HepG2 (cell line): Measurements from ENCODE around the gene GBA2. TPM values are rescaled to one million over a fixed set of nuclear protein-coding genes. Genes with fewer than 3 reads are reported as not detected.

Experiments used
- ATAC-seq: fragments of 200-7000 bp; cut with Tn5 transposase; 3 replicates; pipeline ENCODE4 v1.9.1; 2020; ENCODE audit warnings: mild to moderate bottlenecking, moderate library complexity
- BruUV-seq: library from RNA; stranded (reverse); fragments of 400-500 nt; replicated peaks from 2 replicates; lab custom pipeline; 2021; lab: Mats Ljungman, UMichigan
- CTCF ChIA-PET: fragments of 300-600 bp; formaldehyde crosslinking; extraction: SDS; loops from one replicate; lab custom pipeline; 2021; ENCODE audit warnings: low total read pairs, inconsistent platforms, low intra/inter-chr PET ratio; lab: Yijun Ruan, JAX
- POLR2A ChIA-PET: fragments of 350-600 bp; sonication (Branson Sonifier 250); formaldehyde crosslinking; loops from one replicate; lab custom pipeline; 2020; ENCODE audit warnings: antibody characterized with exemption, inconsistent platforms; lab: Yijun Ruan, JAX
- DNase-seq: peaks from one replicate; pipeline ENCODE4 v3.0.0-alpha.2; 2015; ENCODE audit warnings: low spot score
- FAIRE-seq: peaks from 3 replicates; lab custom pipeline; 2011; peaks lifted over from hg19 to GRCh38; lab: Jason Lieb, UNC
- H2AFZ ChIP-seq: one replicate; pipeline ENCODE4 v1.6.1; 2011; ENCODE audit warnings: low read length, inconsistent platforms
- H3K27ac ChIP-seq: fragments of 300-600 bp; 3 replicates; pipeline ENCODE4 v1.8.0; 2011; ENCODE audit warnings: mixed run types, mild to moderate bottlenecking, mixed read lengths, low read length, inconsistent platforms; ENCODE audit not compliant: insufficient read depth; ENCODE audit errors: extremely low read length
- H3K27me3 ChIP-seq, 2 experiments: fragments of 200-600 bp in 1 of 2; 2 replicates in 1 of 2; 3 replicates in 1 of 2; pipeline versions ENCODE4 v1.6.0 to v1.8.0; 2011; ENCODE audit warnings: low read length in 2 of 2, mild to moderate bottlenecking in 2 of 2, moderate library complexity in 2 of 2, inconsistent platforms in 1 of 2; ENCODE audit not compliant: insufficient read depth in 2 of 2, control insufficient read depth in 1 of 2
- H3K36me3 ChIP-seq, 2 experiments: fragments of 200-600 bp in 1 of 2; replicated peaks in 1 of 2; 2 replicates in 1 of 2; 3 replicates in 1 of 2; pipeline versions ENCODE4 v1.5.1 to v1.8.0; 2011; ENCODE audit warnings: low read length in 2 of 2, inconsistent platforms in 1 of 2; ENCODE audit not compliant: insufficient read depth in 2 of 2, control insufficient read depth in 1 of 2
- H3K4me1 ChIP-seq: 2 replicates; pipeline ENCODE4 v1.5.1; 2012; ENCODE audit warnings: low read length, inconsistent platforms; ENCODE audit not compliant: insufficient read depth
- H3K4me2 ChIP-seq: 2 replicates; pipeline ENCODE4 v1.6.0; 2011; ENCODE audit warnings: low read depth, low read length, inconsistent platforms
- H3K4me3 ChIP-seq, 3 experiments: fragments of 200-600 bp in 1 of 3; sonication (generic), shearing (Covaris generic) in 1 of 3; replicated peaks in 1 of 3; 2 replicates each; pipeline ENCODE4 v1.5.1; 2011 to 2016; ENCODE audit warnings: low read length in 3 of 3, inconsistent platforms in 2 of 3, low read depth in 2 of 3, mild to moderate bottlenecking in 2 of 3, control low read depth in 1 of 3, mixed read lengths in 1 of 3; ENCODE audit not compliant: insufficient read depth in 1 of 3
- H3K79me2 ChIP-seq: one replicate; pipeline ENCODE4 v1.6.1; 2011; ENCODE audit warnings: low read length, inconsistent platforms; ENCODE audit not compliant: insufficient read depth
- H3K9ac ChIP-seq: 2 replicates; pipeline ENCODE4 v1.6.0; 2011; ENCODE audit warnings: mild to moderate bottlenecking, low read depth, low read length, inconsistent platforms; ENCODE audit not compliant: insufficient read depth
- H3K9me3 ChIP-seq: 2 replicates; pipeline ENCODE4 v1.5.1; 2012; ENCODE audit warnings: mild to moderate bottlenecking, low read length
- H4K20me1 ChIP-seq: 2 replicates; pipeline ENCODE4 v1.6.0; 2011; ENCODE audit warnings: inconsistent platforms, mild to moderate bottlenecking, low read length, moderate library complexity; ENCODE audit not compliant: insufficient read depth
- GTF3A ChIP-seq: sonication (generic); formaldehyde crosslinking; conservative IDR thresholded peaks from 2 replicates; pipeline ENCODE4 v1.4.0; 2020; ENCODE audit warnings: mild to moderate bottlenecking, missing genetic modification reagents
- IKZF5 ChIP-seq: IDR thresholded peaks from 2 replicates; pipeline ENCODE4 v1.6.1; 2018; ENCODE audit warnings: missing genetic modification reagents, mild to moderate bottlenecking, missing compliant biosample characterization
- SP5 ChIP-seq: IDR thresholded peaks from 2 replicates; pipeline ENCODE4 v1.6.1; 2016; ENCODE audit warnings: low read depth, borderline replicate concordance
- ZFP82 ChIP-seq: sonication (generic); formaldehyde crosslinking; IDR thresholded peaks from 2 replicates; pipeline ENCODE4 v1.5.1; 2020; ENCODE audit warnings: mild to moderate bottlenecking, missing genetic modification reagents, borderline replicate concordance
- ZSCAN22 ChIP-seq: sonication (generic); formaldehyde crosslinking; IDR thresholded peaks from 2 replicates; pipeline ENCODE4 v1.4.0; 2020; ENCODE audit warnings: mild to moderate bottlenecking, missing genetic modification reagents
- WGBS: methylation state at CpG from one replicate; pipeline ENCODE4 v1.1.6; 2017; ENCODE audit warnings: low lambda C conversion rate; 5-methylcytosine and 5-hydroxymethylcytosine counted together
- in situ Hi-C: cut with HindIII; loops from 2 replicates; pipeline ENCODE4 v1.10.0; 2017; ENCODE audit warnings: low pct_unique_long_range_greater_than_20kb; ENCODE audit not compliant: extremely low pct_ligation_motif_present
- intact Hi-C: fragments of 100-400 bp; cut with micrococcal nuclease; formaldehyde crosslinking; loops from one replicate; pipeline ENCODE4 v1.10.0; 2022; ENCODE audit not compliant: unreplicated experiment
- polyA plus RNA-seq, 8 experiments: library from polyadenylated mRNA; depleted of rRNA in 3 of 8; stranded (reverse) in 7 of 8; unstranded in 1 of 8; fragments of >200 nt; fragmentation: Illumina TruSeq in 4 of 8; extraction: Trizol in 4 of 8; gene quantifications; 2 replicates each; pipeline versions ENCODE4 v1.2.1 to v1.2.3, GENCODE V29; 2011 to 2016; ENCODE audit warnings: low read depth in 4 of 8, missing spikeins in 1 of 8, mixed read lengths in 1 of 8; ENCODE audit not compliant: insufficient read depth in 1 of 8
- total RNA-seq, 5 experiments: library from RNA; depleted of rRNA; stranded (reverse); fragments of >200 nt; fragmentation: Illumina TruSeq; extraction: Trizol; gene quantifications; 2 replicates each; pipeline ENCODE4 v1.2.3, GENCODE V29; 2016; ENCODE audit warnings: low read depth in 1 of 5

GBA2 gene
- total and polyA plus RNA-seq, 2 of the 13 experiments (the other 11 are each of a cell fraction or from before 2014, with no cell fraction given): 37.5 to 86.1 TPM

GRCh38 chr9:35723908-35724307, 25.1 kb downstream of the GBA2 start:
- no peak overlapping the region for H2AFZ ChIP-seq
- no peak overlapping the region for H3K27ac ChIP-seq
- H3K36me3 ChIP-seq: peaks cover 39 to 72% of the 10 kb centered on the region in 2 experiments
- WGBS: 98% methylated on average over 8 of the region's 8 CpGs
- H3K79me2 ChIP-seq: peaks cover 25% of the 10 kb centered on the region
- no peak overlapping the region for H3K4me2 ChIP-seq
- in situ Hi-C loops: no loop called here
- no peak for TF ChIP-seq SP5 (CRISPR knock-in tag)
- no peak for TF ChIP-seq ZFP82
- TF ChIP-seq GTF3A (CRISPR knock-in tag): no peak
- no peaks in the 10 kb centered on the region for H3K9me3 ChIP-seq
- H3K4me1 ChIP-seq: peaks cover 28% of the 10 kb centered on the region
- intact Hi-C loops: no loop called here
- FAIRE-seq (no peak), DNase-seq (no peak), ATAC-seq (no peak)
- H4K20me1 ChIP-seq: peaks cover 10% of the 10 kb centered on the region; the same call in 1 of the 2 replicates
- CTCF ChIA-PET: no interaction called here
- POLR2A ChIA-PET: no interaction called here
- BruUV-seq: no TSS peak
- H3K27me3 ChIP-seq: no peaks in the 10 kb centered on the region
- H3K9ac ChIP-seq: no peak overlapping the region
- H3K4me3 ChIP-seq: no peak overlapping the region

- in situ Hi-C loops: no loop called here
- TF ChIP-seq ZSCAN22 (CRISPR knock-in tag) (no peak), IKZF5 (CRISPR knock-in tag) (no peak)
- TF ChIP-seq, all 625 proteins: peak for 0
- Histone ChIP-seq H3K27ac (no peak overlapping the region), H3K9me3 (no peaks in the 10 kb centered on the region), H3K4me2 (no peak overlapping the region), H2AFZ (no peak overlapping the region), H3K79me2 (peaks cover 20% of the 10 kb centered on the region), H3K4me3 (no peak overlapping the region), H3K27me3 (no peaks in the 10 kb centered on the region), H3K9ac (no peak overlapping the region), H4K20me1 (peaks cover 5% of the 10 kb centered on the region; the same call in 1 of the 2 replicates), H3K36me3 (peaks cover 41 to 77% of the 10 kb centered on the region in 2 experiments), H3K4me1 (peaks cover 23% of the 10 kb centered on the region)
- intact Hi-C loops: no loop called here
- ATAC-seq (no peak), DNase-seq (no peak), FAIRE-seq (no peak)
- ChIA-PET POLR2A (no interaction called here), CTCF (no interaction called here)
- WGBS: 89% methylated on average over 2 of the region's 2 CpGs
- BruUV-seq: no TSS peak
Observed at GRCh38 chr9:35723426-35723825, 25.6 kb downstream of the GBA2 start.
